Left forelimb (tissue), 1 donor: Measurements from ENCODE around the gene MTHFD1L.
"Not testable (repeated sequence)": the region's sequence is repeated elsewhere in the genome, so short reads cannot be mapped to it uniquely, and the experiment has no call there.

Source experiments
- DNase-seq: peaks from one replicate; pipeline ENCODE4 v3.0.0-alpha.2; 2018; ENCODE audit warnings: low spot score

Gene MTHFD1L

GRCh38 chr6:151016107-151016506, 150.6 kb downstream of the MTHFD1L start:
- DNase-seq, result peak; percentile 33

DNA sequence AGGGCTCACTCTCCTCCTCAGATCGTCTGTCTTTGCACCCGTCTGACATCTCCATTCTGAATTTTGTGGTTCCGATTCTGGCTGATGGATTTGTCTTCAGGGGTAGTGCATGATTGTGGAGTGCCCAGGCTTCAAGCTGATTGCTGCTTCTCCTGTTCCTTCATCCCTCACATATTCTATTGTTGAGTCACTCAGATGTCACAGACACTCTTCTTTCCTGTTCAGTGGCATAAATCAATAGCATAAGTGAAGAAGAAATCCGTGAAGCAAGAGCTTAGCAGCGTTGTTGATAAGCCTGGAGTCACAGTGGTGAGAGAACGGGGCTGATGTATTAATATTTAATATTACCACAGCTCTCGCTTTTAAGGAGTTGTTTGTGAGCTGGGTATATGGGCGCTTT, 152.5 kb downstream of the MTHFD1L start:
- DNase-seq, result peak; percentile 17

GRCh38 chr6:151018911-151019782, 153.6 kb downstream of the MTHFD1L start:
- peak; percentile 38 for DNase-seq

- peak; percentile 52 for DNase-seq
These were observed 156.4 kb downstream of the MTHFD1L start for GRCh38 chr6:151021896-151022295.

- peak; percentile 31 for DNase-seq
These were observed 157.0 kb downstream of the MTHFD1L start for GRCh38 chr6:151022492-151022891.

- DNase-seq, result peak; percentile 45
These were observed 157.8 kb downstream of the MTHFD1L start for GRCh38 chr6:151023342-151023741.

DNA sequence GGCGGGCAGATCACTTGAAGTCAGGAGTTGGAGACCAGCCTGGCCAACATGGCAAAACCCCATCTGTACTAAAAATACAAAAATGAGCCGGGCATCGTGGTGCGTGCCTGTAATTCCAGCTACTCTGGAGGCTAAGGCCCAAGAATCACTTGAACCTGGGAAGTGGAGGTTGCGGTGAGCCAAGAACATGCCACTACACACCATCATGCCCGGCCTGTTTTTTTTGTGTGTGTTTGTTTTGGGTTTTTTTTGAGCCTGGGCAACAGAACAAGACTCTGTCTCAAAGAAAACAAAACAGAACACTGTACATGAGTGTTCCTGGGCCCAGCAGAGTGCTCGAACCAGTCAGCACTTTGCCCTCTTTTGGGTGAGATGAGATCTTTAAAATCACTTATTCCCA, 159.1 kb downstream of the MTHFD1L start:
- peak; percentile 8 for DNase-seq

GRCh38 chr6:151025076-151025475, 159.6 kb downstream of the MTHFD1L start:
- DNase-seq, result peak; percentile 54

DNA sequence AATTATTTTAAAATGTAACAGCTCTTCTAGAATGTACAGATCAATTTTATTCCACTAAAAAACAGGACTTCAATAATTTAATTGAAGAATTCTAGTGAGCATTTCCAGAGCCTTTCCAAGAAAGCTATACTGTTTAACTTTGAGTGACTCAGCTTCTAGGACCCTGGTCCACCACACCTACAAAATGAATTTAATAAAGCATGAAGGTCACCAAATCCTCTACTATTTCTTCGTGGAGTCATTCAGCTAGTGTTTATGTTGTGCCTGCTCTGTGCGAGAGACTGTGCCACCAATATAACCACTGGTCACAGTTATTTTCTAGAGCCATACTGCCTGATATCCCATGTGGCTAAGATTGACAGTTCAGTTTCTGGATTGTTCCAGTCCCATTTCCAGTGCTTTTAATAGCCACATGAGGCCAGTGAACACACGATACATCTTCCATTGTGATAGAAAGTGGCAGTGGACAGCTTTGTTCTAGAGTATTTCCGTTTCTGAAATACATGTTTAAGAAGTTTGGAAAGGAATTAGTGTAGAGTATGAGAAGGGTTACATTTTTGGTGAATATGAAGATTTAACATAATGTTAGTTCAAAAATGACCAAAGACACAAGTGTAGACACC, 160.7 kb downstream of the MTHFD1L start:
- DNase-seq, result peak; percentile 31

DNA sequence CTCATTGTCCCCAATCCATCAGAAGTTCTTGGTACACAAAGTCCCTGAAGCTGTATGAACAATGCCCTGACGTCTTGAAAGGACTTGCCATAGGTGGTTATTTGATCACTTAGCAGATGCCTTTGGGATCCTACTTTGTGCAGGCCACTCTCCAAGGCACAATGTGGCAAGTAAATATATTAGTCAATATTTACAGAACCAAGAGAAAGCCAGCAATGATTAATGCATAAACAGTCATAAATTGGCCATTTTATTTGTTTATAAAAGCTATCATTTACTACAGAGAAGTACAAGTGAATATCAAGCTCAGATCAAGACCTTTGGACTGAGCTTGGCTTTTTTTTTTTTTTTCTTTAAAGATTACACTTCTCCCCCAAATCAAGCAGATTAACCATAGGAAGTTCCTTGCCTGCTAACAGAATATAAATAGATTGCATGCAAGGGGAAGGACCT, 161.8 kb downstream of the MTHFD1L start:
- no peak for DNase-seq

- DNase-seq, result peak; percentile 33
These were observed 162.7 kb downstream of the MTHFD1L start for GRCh38 chr6:151027936-151028838.

- no peak for DNase-seq
These were observed 164.5 kb downstream of the MTHFD1L start for GRCh38 chr6:151029970-151030369.

- DNase-seq, result no peak
These were observed 166.5 kb downstream of the MTHFD1L start for GRCh38 chr6:151032034-151032433.

DNA sequence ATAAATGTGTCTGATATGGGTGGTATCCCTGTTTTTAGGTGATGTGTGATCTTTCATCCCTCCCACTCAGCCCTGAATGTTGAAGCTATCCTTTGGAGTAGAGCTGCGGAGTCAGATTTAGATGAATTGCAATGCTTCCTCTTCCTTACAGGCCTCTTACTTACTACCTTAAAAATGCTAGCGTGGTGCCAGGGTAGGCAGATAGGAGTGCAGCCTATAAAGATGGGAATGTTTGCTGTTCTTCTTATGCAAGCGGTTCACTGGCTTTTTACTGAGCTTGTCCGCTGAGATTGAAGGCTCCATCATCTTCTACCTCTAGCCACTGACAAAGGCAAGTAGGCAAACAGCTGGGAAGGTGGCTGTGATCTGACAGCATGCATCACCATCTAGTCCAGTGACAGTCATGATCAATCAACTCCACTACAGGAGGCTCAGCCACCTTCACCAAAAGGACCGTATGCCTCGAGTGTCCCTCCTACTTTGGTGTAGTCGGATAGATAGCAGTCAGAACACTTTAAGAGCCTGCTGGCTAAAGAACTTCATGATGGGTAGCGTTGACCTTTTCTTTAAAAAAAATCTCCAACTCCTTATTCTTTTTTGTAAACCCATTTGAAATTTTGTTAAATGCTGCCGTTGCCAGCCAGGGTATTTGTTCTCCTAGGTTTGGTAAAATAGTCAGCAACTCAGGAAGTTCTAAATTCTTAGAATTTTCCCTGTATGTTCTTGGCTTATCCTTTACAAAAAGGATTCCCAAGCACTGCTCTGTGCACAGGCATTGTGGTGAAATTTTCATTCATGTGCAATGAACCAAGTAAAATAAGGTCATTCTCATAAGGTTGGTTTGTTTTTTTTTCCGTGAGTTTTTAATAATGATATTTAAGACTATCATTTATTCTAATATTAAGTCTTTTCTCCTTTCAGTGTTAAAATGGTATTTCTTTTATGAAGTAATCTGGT, 169.6 kb downstream of the MTHFD1L start:
- DNase-seq, result no peak

- not testable (repeated sequence) for DNase-seq
These were observed 170.8 kb downstream of the MTHFD1L start for GRCh38 chr6:151036211-151036721.

- no peak for DNase-seq
These were observed 171.6 kb downstream of the MTHFD1L start for GRCh38 chr6:151036869-151037680.

DNA sequence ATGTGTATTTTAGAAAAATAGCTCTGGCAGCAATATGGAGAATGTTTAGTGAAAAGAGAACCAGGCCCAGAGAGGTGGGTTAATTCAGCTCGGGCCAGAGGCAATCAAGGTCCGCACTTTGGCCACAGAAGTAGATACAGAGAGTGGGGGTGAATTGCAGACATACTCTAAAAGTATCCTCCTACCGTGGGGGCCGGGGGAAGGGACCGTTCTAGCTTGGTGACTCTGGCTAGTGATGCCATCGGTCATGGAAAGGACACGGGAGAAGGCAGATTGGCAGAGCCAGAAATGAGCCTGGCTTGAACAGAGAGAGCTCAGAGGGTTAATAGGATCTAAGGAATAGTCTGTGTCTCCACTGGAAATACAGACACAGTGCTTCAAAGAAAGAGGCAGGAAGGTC, 173.1 kb downstream of the MTHFD1L start:
- DNase-seq, result no peak

DNA sequence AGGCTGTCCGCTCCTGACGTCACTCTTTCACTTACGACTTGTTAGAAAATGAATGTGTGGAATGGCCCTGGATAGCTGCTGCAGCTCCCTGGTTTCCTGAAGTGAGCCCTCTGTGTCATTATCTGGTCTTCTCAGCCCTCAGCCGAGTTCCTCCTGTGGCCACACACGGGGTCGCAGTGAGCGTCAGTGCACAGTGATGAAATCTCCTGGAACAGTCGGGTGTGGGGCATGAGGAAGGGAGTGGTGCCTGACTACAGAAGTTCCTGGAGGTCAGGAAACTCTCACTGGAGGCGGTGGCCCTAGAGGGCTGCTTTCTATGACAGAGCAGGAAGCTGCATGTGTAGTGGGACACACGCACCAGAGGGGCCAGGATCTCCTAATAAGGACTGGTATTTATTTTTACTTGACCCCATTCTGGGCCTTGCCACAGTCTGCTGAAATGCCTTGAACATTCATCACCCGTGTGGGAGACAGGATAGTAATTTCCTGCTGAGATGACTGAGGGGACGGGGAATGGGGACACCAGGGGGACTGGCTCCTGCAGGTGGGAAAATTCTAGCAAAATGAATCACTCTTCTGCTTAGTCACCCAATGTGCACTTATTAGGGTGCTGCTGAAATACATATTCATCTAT, 175.5 kb downstream of the MTHFD1L start:
- DNase-seq, result not testable (repeated sequence)

GRCh38 chr6:151041686-151042085, 176.2 kb downstream of the MTHFD1L start:
- DNase-seq, result no peak
